ENCODE data around the gene STRBP.

GRCh38 chr9:123108976-123109375 lies 159.4 kb downstream of the STRBP start:
- TF ChIP-seq CTCF (IDR thresholded peaks at IDR 0.05): no peak
- TF ChIP-seq POLR2AphosphoS5 (IDR thresholded peaks at IDR 0.05): no peak

Data from prostate gland (tissue), 2 donors.